NB4 (cell line): ENCODE data around the gene COL1A1.

Source experiments
- MYC ChIP-seq: IDR thresholded peaks from 2 replicates; pipeline ENCODE4 v1.6.1; 2011; ENCODE audit warnings: low read depth, low read length
- POLR2A ChIP-seq: IDR thresholded peaks from 2 replicates; pipeline ENCODE4 v1.6.1; 2011; ENCODE audit warnings: mild to moderate bottlenecking; ENCODE audit not compliant: insufficient read length; ENCODE audit errors: extremely low read depth
- TF ChIP-seq, protein P1 (sequence below): IDR thresholded peaks from one replicate; pipeline ENCODE4 v1.5.1; 2012; ENCODE audit warnings: low read depth, low read length

DNA sequence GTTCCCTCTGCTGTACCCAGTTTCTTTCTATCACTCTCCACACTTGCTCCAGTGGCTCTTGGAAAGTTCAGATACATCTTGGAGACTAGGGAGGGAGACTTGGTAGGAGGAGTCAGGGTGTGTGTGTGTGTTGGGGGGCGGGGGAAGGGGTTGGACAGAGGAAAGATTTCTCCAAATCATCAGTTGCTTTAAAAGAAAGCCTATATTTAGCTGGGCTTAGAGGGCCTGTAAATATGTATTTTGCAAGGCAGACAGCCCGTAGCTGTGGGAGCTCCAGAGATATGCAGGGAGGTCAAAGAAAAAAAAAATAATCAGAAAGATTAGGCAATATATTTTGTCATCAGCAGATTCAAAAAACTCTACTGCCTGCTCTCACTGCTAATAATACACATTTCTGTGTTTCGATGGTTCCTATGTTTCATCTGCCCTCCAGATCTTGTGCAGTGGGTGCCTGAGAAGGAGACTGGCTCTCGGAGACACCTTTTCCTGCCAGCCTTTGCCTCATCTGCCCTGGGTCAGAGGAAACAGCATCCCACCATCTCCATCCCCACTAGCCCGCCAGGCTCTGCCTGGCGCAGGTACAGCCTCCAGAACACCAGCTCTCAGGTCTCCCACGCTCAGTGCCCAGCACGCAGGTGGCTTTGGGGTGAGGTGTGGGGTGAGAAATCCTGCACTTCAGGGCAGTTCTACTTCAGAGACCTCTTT is 46.2 kb downstream of the COL1A1 start:
- TF ChIP-seq POLR2A (no peak), MYC (no peak)
- TF ChIP-seq, protein P1, sequence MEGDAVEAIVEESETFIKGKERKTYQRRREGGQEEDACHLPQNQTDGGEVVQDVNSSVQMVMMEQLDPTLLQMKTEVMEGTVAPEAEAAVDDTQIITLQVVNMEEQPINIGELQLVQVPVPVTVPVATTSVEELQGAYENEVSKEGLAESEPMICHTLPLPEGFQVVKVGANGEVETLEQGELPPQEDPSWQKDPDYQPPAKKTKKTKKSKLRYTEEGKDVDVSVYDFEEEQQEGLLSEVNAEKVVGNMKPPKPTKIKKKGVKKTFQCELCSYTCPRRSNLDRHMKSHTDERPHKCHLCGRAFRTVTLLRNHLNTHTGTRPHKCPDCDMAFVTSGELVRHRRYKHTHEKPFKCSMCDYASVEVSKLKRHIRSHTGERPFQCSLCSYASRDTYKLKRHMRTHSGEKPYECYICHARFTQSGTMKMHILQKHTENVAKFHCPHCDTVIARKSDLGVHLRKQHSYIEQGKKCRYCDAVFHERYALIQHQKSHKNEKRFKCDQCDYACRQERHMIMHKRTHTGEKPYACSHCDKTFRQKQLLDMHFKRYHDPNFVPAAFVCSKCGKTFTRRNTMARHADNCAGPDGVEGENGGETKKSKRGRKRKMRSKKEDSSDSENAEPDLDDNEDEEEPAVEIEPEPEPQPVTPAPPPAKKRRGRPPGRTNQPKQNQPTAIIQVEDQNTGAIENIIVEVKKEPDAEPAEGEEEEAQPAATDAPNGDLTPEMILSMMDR, result no peak
